ENCODE results near the gene ATIC. TPM values are rescaled to one million over a fixed set of nuclear protein-coding genes. Genes with fewer than 3 reads are reported as not detected.

Gene ATIC
- total and polyA plus RNA-seq, 2 of the 8 experiments (the other 6 are each of a cell fraction or from before 2014, with no cell fraction given) = 139 to 319 TPM

DNA sequence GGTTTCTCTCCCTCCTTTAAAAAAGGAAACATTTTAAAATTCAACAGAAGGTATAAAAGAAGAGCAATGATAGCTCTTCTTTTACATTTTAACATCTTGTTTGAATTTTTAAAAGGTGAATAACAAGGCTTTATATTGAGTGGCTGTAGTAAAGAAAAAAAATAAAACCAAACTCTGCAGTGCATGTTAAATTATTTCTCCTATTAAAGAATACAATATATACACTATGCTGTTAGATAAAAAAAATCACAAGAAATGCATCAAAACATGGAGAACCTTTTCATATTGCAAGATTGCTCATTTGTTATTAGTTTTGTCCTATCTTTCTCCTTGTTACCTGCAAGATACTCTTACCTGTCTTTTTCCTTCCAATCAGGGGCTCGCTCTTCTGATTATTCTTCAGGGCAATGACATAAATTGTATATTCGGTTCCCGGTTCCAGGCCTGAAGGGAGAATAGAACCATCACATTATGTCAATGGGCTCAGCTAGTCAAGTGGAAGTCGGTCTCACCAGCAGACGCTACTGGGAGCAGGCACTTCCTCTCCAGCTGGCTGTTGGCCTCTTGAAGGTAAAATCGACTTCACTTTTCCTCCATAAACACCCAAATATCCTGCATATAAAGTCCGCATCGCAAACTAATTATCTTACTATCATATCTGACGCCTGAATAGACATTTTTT, 61.2 kb downstream of the ATIC start:
- WGBS, 2 experiments (ENCODE audit: extremely low coverage in 1 of 2, insufficient coverage in 1 of 2, insufficient read length in 1 of 2, insufficient replicate concordance in 2 of 2, low coverage in 1 of 2, low lambda C conversion rate in 2 of 2, missing lambda C conversion rate in 1 of 2) = 95 to 100% methylated on average over 2 to 9 of the region's 9 CpGs
- CTCF ChIA-PET (ENCODE audit: partially characterized antibody) = no interaction called here
- no peak for TF ChIP-seq ZNF274 (IDR thresholded peaks at IDR 0.05; ENCODE audit: borderline replicate concordance, extremely low read depth, low read length)
- TF ChIP-seq YY1 (IDR thresholded peaks at IDR 0.05; ENCODE audit: low read depth, low read length) = no peak
- TF ChIP-seq, protein P1, sequence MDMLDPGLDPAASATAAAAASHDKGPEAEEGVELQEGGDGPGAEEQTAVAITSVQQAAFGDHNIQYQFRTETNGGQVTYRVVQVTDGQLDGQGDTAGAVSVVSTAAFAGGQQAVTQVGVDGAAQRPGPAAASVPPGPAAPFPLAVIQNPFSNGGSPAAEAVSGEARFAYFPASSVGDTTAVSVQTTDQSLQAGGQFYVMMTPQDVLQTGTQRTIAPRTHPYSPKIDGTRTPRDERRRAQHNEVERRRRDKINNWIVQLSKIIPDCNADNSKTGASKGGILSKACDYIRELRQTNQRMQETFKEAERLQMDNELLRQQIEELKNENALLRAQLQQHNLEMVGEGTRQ (IDR thresholded peaks at IDR 0.05; ENCODE audit: low read length) = no peak

More for the DNA sequence above, 61.2 kb downstream of the ATIC start:
- no peak overlapping the region for H3K18ac ChIP-seq (ENCODE audit: extremely low read depth, low read length)
- H3K23me2 ChIP-seq (ENCODE audit: low read depth, low read length) = no peaks in the 10 kb centered on the region
- no peak overlapping the region for H3K4ac ChIP-seq (replicated peaks; ENCODE audit: insufficient read length, low read depth, low read length)
- no peaks in the 10 kb centered on the region for H4K20me1 ChIP-seq (replicated peaks in 1 of 2; ENCODE audit: control insufficient read depth in 1 of 2, insufficient read depth in 2 of 2, low read length in 2 of 2)
- no peaks in the 10 kb centered on the region for H3K4me1 ChIP-seq (replicated peaks in 1 of 4; ENCODE audit: control insufficient read depth in 3 of 4, insufficient read depth in 4 of 4, low read length in 3 of 4)
- DNase-seq (ENCODE audit: low read depth in 1 of 2, low spot score in 2 of 2) (no peak), FAIRE-seq (no peak)
- H3K4me3 ChIP-seq (ENCODE audit: extremely low read depth in 1 of 4, insufficient read depth in 2 of 4, low read depth in 3 of 4, low read length in 4 of 4) = no peak overlapping the region
- H3K79me2 ChIP-seq (ENCODE audit: control insufficient read depth in 1 of 2, insufficient read depth in 2 of 2, low read length in 2 of 2) = no peaks in the 10 kb centered on the region
- H4K5ac ChIP-seq (ENCODE audit: insufficient read length, low read depth, low read length) = no peak overlapping the region
- POLR2A ChIA-PET (ENCODE audit: partially characterized antibody) = interaction anchor here (0.8 to 1.3 kb wide), 3 partner anchors 18 to 61 kb away, joined by 4 to 5 read pairs (median 4); no protein-coding TSS in a partner anchor
- no peak overlapping the region for H4K8ac ChIP-seq (ENCODE audit: extremely low read depth, insufficient read depth, low read length)
- no peak overlapping the region for H3K23ac ChIP-seq (ENCODE audit: insufficient read length)
- H3K79me1 ChIP-seq (ENCODE audit: low read depth, low read length) = no peaks in the 10 kb centered on the region
- no peak overlapping the region for H3K9ac ChIP-seq (replicated peaks in 1 of 4; ENCODE audit: extremely low read depth in 1 of 4, low read depth in 3 of 4, low read length in 3 of 4)
- H3K9me3 ChIP-seq (ENCODE audit: insufficient read depth in 2 of 2, low read depth in 1 of 2, low read length in 1 of 2) = no peaks in the 10 kb centered on the region
- no peak overlapping the region for H3K4me2 ChIP-seq (ENCODE audit: insufficient read depth in 1 of 2, low read depth in 2 of 2, low read length in 2 of 2)
- no peak overlapping the region for H2BK120ac ChIP-seq (replicated peaks; ENCODE audit: low read depth, low read length)
- H2BK12ac ChIP-seq (ENCODE audit: low read depth, low read length) = no peak overlapping the region
- no peak overlapping the region for H2BK15ac ChIP-seq (ENCODE audit: low read length)
- no peak overlapping the region for H2AFZ ChIP-seq (ENCODE audit: low read length)
- H2AK5ac ChIP-seq (ENCODE audit: low read depth, low read length) = no peak overlapping the region
- H3K27me3 ChIP-seq (replicated peaks in 1 of 4; ENCODE audit: control insufficient read depth in 3 of 4, extremely low read depth in 1 of 4, insufficient read depth in 3 of 4, low read length in 3 of 4) = no peaks in the 10 kb centered on the region
- no peak overlapping the region for H3K14ac ChIP-seq (ENCODE audit: insufficient read length)
- H2BK20ac ChIP-seq (ENCODE audit: low read length) = no peak overlapping the region
- H3K56ac ChIP-seq (replicated peaks; ENCODE audit: insufficient read length, low read depth, low read length) = no peak overlapping the region
- no peak overlapping the region for H2BK5ac ChIP-seq (ENCODE audit: low read depth, low read length)
- H3K36me3 ChIP-seq (ENCODE audit: control insufficient read depth in 2 of 4, insufficient read depth in 4 of 4, low read length in 3 of 4) = peaks cover 2 to 32% (median 15%) of the 10 kb centered on the region in 4 experiments; a peak in 5 of 8 replicates
- H4K91ac ChIP-seq (replicated peaks; ENCODE audit: insufficient read length, low read length) = no peak overlapping the region
- H3K27ac ChIP-seq (ENCODE audit: low read depth, low read length) = no peak overlapping the region
